B cell (primary cell): ENCODE data around the gene RABL6. TPM values are rescaled to one million over a fixed set of nuclear protein-coding genes. Genes with fewer than 3 reads are reported as not detected.
A peak's percentile ranks its signal among the peaks of the same experiment; 100 is the strongest.

Experiments
- ATAC-seq: fragments of 200-7000 bp; cut with Tn5 transposase; one replicate; pipeline ENCODE4 v1.10.0; 2021; ENCODE audit warnings: low read depth, mild to moderate bottlenecking, moderate number of reproducible peaks, moderate library complexity
- CTCF ChIA-PET: fragments of 350-600 bp; sonication (Branson Sonifier 250); formaldehyde crosslinking; loops from one replicate; lab custom pipeline; 2021; ENCODE audit warnings: antibody characterized with exemption, inconsistent platforms; lab: Charles Lee
- POLR2A ChIA-PET: fragments of 350-600 bp; sonication (Branson Sonifier 250); formaldehyde crosslinking; loops from one replicate; lab custom pipeline; 2021; ENCODE audit warnings: antibody characterized with exemption; lab: Charles Lee
- DNase-seq: peaks from one replicate; pipeline ENCODE4 v3.0.0; 2013
- H2AFZ ChIP-seq: 2 replicates; pipeline ENCODE4 v1.6.1; 2012; ENCODE audit warnings: mild to moderate bottlenecking, low read depth, low read length; ENCODE audit not compliant: insufficient read depth, poor library complexity, severe bottlenecking
- H3K27ac ChIP-seq, 2 donors: 1 replicate in 1 of 2; 2 replicates in 1 of 2; pipeline ENCODE4 v1.5.1; 2012 to 2013; ENCODE audit warnings: low read length in 2 of 2, mild to moderate bottlenecking in 2 of 2, moderate library complexity in 1 of 2
- H3K27me3 ChIP-seq, 4 experiments: fragments of 200-600 bp in 1 of 4; sonication (generic) in 1 of 4; replicated peaks in 1 of 4; 1 replicate in 2 of 4; 2 replicates in 2 of 4; pipeline versions ENCODE4 v1.6.1 to v1.7.0; 2013 to 2016; ENCODE audit warnings: low read length in 3 of 4, mild to moderate bottlenecking in 2 of 4, mixed read lengths in 1 of 4, moderate library complexity in 1 of 4; ENCODE audit not compliant: insufficient read depth in 4 of 4, control insufficient read depth in 3 of 4; ENCODE audit errors: control extremely low read depth in 1 of 4
- H3K36me3 ChIP-seq, 2 experiments: replicated peaks in 1 of 2; 1 replicate in 1 of 2; 2 replicates in 1 of 2; pipeline versions ENCODE4 v1.6.1 to v1.7.1; 2013; ENCODE audit warnings: low read length in 1 of 2; ENCODE audit not compliant: insufficient read depth in 2 of 2, control insufficient read depth in 1 of 2; ENCODE audit errors: control extremely low read depth in 1 of 2, extremely low read depth in 1 of 2
- H3K4me1 ChIP-seq, 2 donors: fragments of 200-600 bp in 1 of 2; sonication (generic) in 1 of 2; 1 replicate in 1 of 2; 2 replicates in 1 of 2; pipeline versions ENCODE4 v1.5.1 to v1.6.1; 2013 to 2017; ENCODE audit warnings: low read length in 2 of 2; ENCODE audit not compliant: control insufficient read depth in 2 of 2, insufficient read depth in 2 of 2
- H3K4me2 ChIP-seq: replicated peaks from 2 replicates; pipeline ENCODE3; 2012; ENCODE audit warnings: mild to moderate bottlenecking, low read depth, low read length; ENCODE audit not compliant: poor library complexity, severe bottlenecking
- H3K4me3 ChIP-seq, 5 experiments: fragments of 200-600 bp in 1 of 5; sonication (generic) in 1 of 5; 1 replicate in 3 of 5; 2 replicates in 2 of 5; pipeline versions ENCODE4 v1.5.1 to v1.7.0; 2011 to 2016; ENCODE audit warnings: low read length in 4 of 5, mild to moderate bottlenecking in 4 of 5, low read depth in 2 of 5, control low read depth in 1 of 5, moderate library complexity in 1 of 5; ENCODE audit not compliant: insufficient read depth in 1 of 5; ENCODE audit errors: control extremely low read depth in 1 of 5, extremely low read depth in 1 of 5
- H3K79me2 ChIP-seq: fragments of 200-600 bp; sonication (generic); one replicate; pipeline ENCODE4 v1.6.0; 2016; ENCODE audit warnings: low read length; ENCODE audit not compliant: control insufficient read depth, insufficient read depth
- H3K9ac ChIP-seq: fragments of 200-600 bp; sonication (generic); 2 replicates; pipeline ENCODE4 v1.6.1; 2017; ENCODE audit warnings: mild to moderate bottlenecking, low read length, moderate library complexity
- H3K9me3 ChIP-seq, 3 donors: one replicate each; pipeline versions ENCODE4 v1.6.1 to v1.7.1; 2013; ENCODE audit warnings: low read length in 2 of 3; ENCODE audit not compliant: control insufficient read depth in 2 of 3, insufficient read depth in 1 of 3; ENCODE audit errors: control extremely low read depth in 1 of 3
- H4K20me1 ChIP-seq: 2 replicates; pipeline ENCODE4 v1.6.0; 2012; ENCODE audit warnings: mild to moderate bottlenecking, low read length; ENCODE audit not compliant: insufficient read depth, control insufficient read depth, poor library complexity, severe bottlenecking
- H3K27ac Mint-ChIP-seq: one replicate; pipeline ENCODE4 v1.8.0; 2021; ENCODE audit warnings: mixed read lengths
- H3K27me3 Mint-ChIP-seq: one replicate; pipeline ENCODE4 v1.8.0; 2021; ENCODE audit warnings: mixed read lengths
- H3K4me1 Mint-ChIP-seq: one replicate; pipeline ENCODE4 v1.8.0; 2021; ENCODE audit warnings: mixed read lengths
- H3K4me3 Mint-ChIP-seq: one replicate; pipeline ENCODE4 v1.8.0; 2021; ENCODE audit warnings: mixed read lengths
- H3K9me3 Mint-ChIP-seq: one replicate; pipeline ENCODE4 v1.8.0; 2022; ENCODE audit warnings: mixed read lengths; ENCODE audit not compliant: insufficient read depth
- EZH2 ChIP-seq: IDR thresholded peaks from 2 replicates; pipeline ENCODE4 v1.6.1; 2012; ENCODE audit warnings: borderline replicate concordance, low read depth, mild to moderate bottlenecking, moderate library complexity, low read length; ENCODE audit not compliant: insufficient read depth, poor library complexity, severe bottlenecking
- WGBS: methylation state at CpG from one replicate; pipeline ENCODE4 v1.1.5; 2013; ENCODE audit warnings: missing lambda C conversion rate; ENCODE audit not compliant: insufficient coverage; 5-methylcytosine and 5-hydroxymethylcytosine counted together
- intact Hi-C: fragments of 100-400 bp; cut with micrococcal nuclease; formaldehyde crosslinking; loops from one replicate; pipeline ENCODE4 v1.10.0; 2022
- polyA plus RNA-seq: library from polyadenylated mRNA; depleted of rRNA; stranded (reverse); fragments of >200 nt; gene quantifications from 2 replicates; pipeline ENCODE4 v1.2.3, GENCODE V29; 2012
- total RNA-seq, 2 donors: library from RNA; stranded (reverse); fragments of 120-200 nt in 1 of 2; gene quantifications; 1 replicate in 1 of 2; 2 replicates in 1 of 2; pipeline versions ENCODE4 v1.2.3 to v1.2.4, GENCODE V29; 2013 to 2022
- TF ChIP-seq, protein P1 (sequence below): fragments of 200-600 bp; IDR thresholded peaks from one replicate; pipeline ENCODE4 v1.8.0; 2022; ENCODE audit warnings: antibody characterized with exemption, mild to moderate bottlenecking

The RABL6 gene
- total and polyA plus RNA-seq, 2 donors (not counting 1 experiment from before 2014, with no cell fraction given), result 33.6 to 70.5 TPM

DNA sequence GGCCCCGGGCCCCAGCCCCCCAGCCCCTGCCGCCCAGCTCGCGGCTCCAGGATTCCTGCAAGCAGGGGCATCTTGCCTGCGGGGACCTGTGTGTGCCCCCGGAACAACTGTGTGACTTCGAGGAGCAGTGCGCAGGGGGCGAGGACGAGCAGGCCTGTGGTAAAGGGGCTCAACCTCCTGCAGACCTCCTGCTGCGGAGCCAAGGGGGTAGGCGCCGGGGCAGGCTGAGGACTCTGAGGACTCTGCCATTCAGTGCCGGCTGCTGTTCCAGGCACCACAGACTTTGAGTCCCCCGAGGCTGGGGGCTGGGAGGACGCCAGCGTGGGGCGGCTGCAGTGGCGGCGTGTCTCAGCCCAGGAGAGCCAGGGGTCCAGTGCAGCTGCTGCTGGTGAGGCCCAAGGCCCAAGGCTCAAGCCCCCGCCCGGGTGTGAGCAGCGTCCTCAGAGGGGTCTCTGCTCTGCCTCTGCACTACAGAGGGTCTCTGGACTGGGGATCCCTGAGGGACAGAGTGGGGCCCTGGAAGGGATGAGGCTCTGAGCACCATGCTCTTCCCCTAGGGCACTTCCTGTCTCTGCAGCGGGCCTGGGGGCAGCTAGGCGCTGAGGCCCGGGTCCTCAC lies 47.8 kb downstream of the RABL6 start:
- DNase-seq, result peak; percentile 14
- Histone ChIP-seq H3K4me1 (peaks cover 0 to 5% of the 10 kb centered on the region in 2 donors), H2AFZ (no peak overlapping the region), H3K36me3 (peaks cover 0 to 4% of the 10 kb centered on the region in 2 experiments), H3K9ac (no peak overlapping the region), H3K4me3 (no peak overlapping the region), H3K27ac (no peak overlapping the region), H3K9me3 (no peaks in the 10 kb centered on the region), H3K79me2 (no peaks in the 10 kb centered on the region), H3K4me2 (no peak overlapping the region), H3K27me3 (no peaks in the 10 kb centered on the region), H4K20me1 (peaks cover 8% of the 10 kb centered on the region)
- POLR2A ChIA-PET, result no interaction called here
- intact Hi-C loops, result no loop called here
- ATAC-seq, result no peak
- no peak overlapping the region for H3K4me3 Mint-ChIP-seq
- H3K27me3 Mint-ChIP-seq, result no peaks in the 10 kb centered on the region
- 89% methylated on average over 26 of the region's 26 CpGs for WGBS
- no peaks in the 10 kb centered on the region for H3K9me3 Mint-ChIP-seq
- no peak overlapping the region for H3K27ac Mint-ChIP-seq
- no peak for TF ChIP-seq EZH2
- TF ChIP-seq, protein P1, sequence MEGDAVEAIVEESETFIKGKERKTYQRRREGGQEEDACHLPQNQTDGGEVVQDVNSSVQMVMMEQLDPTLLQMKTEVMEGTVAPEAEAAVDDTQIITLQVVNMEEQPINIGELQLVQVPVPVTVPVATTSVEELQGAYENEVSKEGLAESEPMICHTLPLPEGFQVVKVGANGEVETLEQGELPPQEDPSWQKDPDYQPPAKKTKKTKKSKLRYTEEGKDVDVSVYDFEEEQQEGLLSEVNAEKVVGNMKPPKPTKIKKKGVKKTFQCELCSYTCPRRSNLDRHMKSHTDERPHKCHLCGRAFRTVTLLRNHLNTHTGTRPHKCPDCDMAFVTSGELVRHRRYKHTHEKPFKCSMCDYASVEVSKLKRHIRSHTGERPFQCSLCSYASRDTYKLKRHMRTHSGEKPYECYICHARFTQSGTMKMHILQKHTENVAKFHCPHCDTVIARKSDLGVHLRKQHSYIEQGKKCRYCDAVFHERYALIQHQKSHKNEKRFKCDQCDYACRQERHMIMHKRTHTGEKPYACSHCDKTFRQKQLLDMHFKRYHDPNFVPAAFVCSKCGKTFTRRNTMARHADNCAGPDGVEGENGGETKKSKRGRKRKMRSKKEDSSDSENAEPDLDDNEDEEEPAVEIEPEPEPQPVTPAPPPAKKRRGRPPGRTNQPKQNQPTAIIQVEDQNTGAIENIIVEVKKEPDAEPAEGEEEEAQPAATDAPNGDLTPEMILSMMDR, result no peak
- CTCF ChIA-PET, result interaction anchor here (1.2 to 1.3 kb wide), 2 partner anchors 13 to 180 kb away, joined by 3 to 7 read pairs; partner anchors contain the start of gene AJM1
- H3K4me1 Mint-ChIP-seq, result peaks cover 3% of the 10 kb centered on the region

DNA sequence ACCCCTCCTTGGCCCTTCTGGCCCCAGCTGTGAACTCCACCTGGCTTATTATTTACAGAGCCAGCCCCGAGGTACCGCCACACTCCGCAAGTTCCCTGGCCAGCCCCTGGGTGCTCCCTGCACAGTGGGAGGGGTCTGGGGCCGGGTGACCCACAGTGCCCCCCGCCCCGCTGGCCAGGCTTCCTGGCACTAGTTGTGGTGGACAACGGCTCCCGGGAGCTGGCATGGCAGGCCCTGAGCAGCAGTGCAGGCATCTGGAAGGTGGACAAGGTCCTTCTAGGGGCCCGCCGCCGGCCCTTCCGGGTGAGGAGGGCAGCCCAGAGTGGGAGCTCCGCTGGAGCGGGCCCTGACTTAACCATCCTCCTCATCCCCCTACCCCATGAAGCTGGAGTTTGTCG lies 48.3 kb downstream of the RABL6 start:
- WGBS, result 87% methylated on average over 9 of the region's 15 CpGs
- no peak for ATAC-seq
- CTCF ChIA-PET, result interaction anchor here (1.2 to 1.3 kb wide), 2 partner anchors 14 to 179 kb away, joined by 3 to 7 read pairs; partner anchors contain the start of gene AJM1

More for the DNA sequence above, 48.3 kb downstream of the RABL6 start:
- peak; percentile 8 for DNase-seq
- H3K27me3 Mint-ChIP-seq, result no peaks in the 10 kb centered on the region
- Histone ChIP-seq H3K9ac (no peak overlapping the region), H3K4me1 (peaks cover 0 to 5% of the 10 kb centered on the region in 2 donors), H3K9me3 (no peaks in the 10 kb centered on the region), H4K20me1 (peaks cover 5% of the 10 kb centered on the region), H3K4me3 (no peak overlapping the region), H3K27me3 (no peaks in the 10 kb centered on the region), H3K4me2 (no peak overlapping the region), H2AFZ (no peak overlapping the region), H3K27ac (no peak overlapping the region), H3K79me2 (no peaks in the 10 kb centered on the region), H3K36me3 (peaks cover 0 to 9% of the 10 kb centered on the region in 2 experiments)
- no peaks in the 10 kb centered on the region for H3K9me3 Mint-ChIP-seq
- H3K27ac Mint-ChIP-seq, result no peak overlapping the region
- intact Hi-C loops, result no loop called here
- no peak overlapping the region for H3K4me3 Mint-ChIP-seq
- peaks cover 3% of the 10 kb centered on the region for H3K4me1 Mint-ChIP-seq
- POLR2A ChIA-PET, result no interaction called here
- no peak for TF ChIP-seq EZH2
- TF ChIP-seq, protein P1, result no peak
